Osteoblast (primary cell): ENCODE data around the gene VOPP1. TPM values are rescaled to one million over a fixed set of nuclear protein-coding genes. Genes with fewer than 3 reads are reported as not detected.

Experiments used
- DNase-seq: peaks from one replicate; pipeline ENCODE4 v3.0.0; 2011; ENCODE audit warnings: low spot score, mixed read lengths; ENCODE audit not compliant: insufficient read length; ENCODE audit errors: missing footprints
- H2AFZ ChIP-seq: 2 replicates; pipeline ENCODE4 v1.6.0; 2011; ENCODE audit warnings: mild to moderate bottlenecking, low read length
- H3K27ac ChIP-seq: 2 replicates; pipeline ENCODE4 v1.5.1; 2011; ENCODE audit warnings: mild to moderate bottlenecking, low read depth, low read length, moderate library complexity
- H3K27me3 ChIP-seq: 2 replicates; pipeline ENCODE4 v1.6.0; 2012; ENCODE audit warnings: mild to moderate bottlenecking, control low read depth, inconsistent platforms, low read length, moderate library complexity; ENCODE audit not compliant: insufficient read depth
- H3K36me3 ChIP-seq: 2 replicates; pipeline ENCODE4 v1.5.1; 2011; ENCODE audit warnings: mild to moderate bottlenecking, low read length, control low read depth, moderate library complexity; ENCODE audit not compliant: insufficient read depth
- H3K4me1 ChIP-seq: 2 replicates; pipeline ENCODE4 v1.5.1; 2011; ENCODE audit warnings: mild to moderate bottlenecking, low read length, control low read depth, moderate library complexity; ENCODE audit not compliant: insufficient read depth
- H3K4me2 ChIP-seq: 2 replicates; pipeline ENCODE4 v1.6.0; 2011; ENCODE audit warnings: mild to moderate bottlenecking, low read length; ENCODE audit not compliant: insufficient read depth
- H3K4me3 ChIP-seq: fragments of 200-600 bp; sonication (generic); 3 replicates; pipeline ENCODE4 v1.5.1; 2012; ENCODE audit warnings: mild to moderate bottlenecking, low read length, inconsistent platforms; ENCODE audit not compliant: insufficient read depth
- H3K79me2 ChIP-seq: 2 replicates; pipeline ENCODE4 v1.6.0; 2012; ENCODE audit warnings: mild to moderate bottlenecking, low read length, control low read depth, inconsistent platforms; ENCODE audit not compliant: insufficient read depth
- H3K9me3 ChIP-seq: 2 replicates; pipeline ENCODE4 v1.5.1; 2011; ENCODE audit warnings: low read depth, low read length, control low read depth
- H4K20me1 ChIP-seq: 2 replicates; pipeline ENCODE4 v1.6.0; 2012; ENCODE audit warnings: mild to moderate bottlenecking, low read length, control low read depth; ENCODE audit not compliant: insufficient read depth
- total RNA-seq: library from RNA; depleted of rRNA; stranded (reverse); fragments of >200 nt; gene quantifications from 2 replicates; pipeline ENCODE4 v1.2.3, GENCODE V29; 2012
- TF ChIP-seq, protein P1 (sequence below): IDR thresholded peaks from 2 replicates; pipeline ENCODE4 v1.5.1; 2011; ENCODE audit warnings: mild to moderate bottlenecking, low read depth, low read length, moderate library complexity; ENCODE audit errors: extremely low read depth

The VOPP1 gene
- total RNA-seq, 1 donor = 74.6 TPM

GRCh38 chr7:55444786-55445185 lies 127.5 kb downstream of the VOPP1 start:
- no peak overlapping the region for H2AFZ ChIP-seq

DNA sequence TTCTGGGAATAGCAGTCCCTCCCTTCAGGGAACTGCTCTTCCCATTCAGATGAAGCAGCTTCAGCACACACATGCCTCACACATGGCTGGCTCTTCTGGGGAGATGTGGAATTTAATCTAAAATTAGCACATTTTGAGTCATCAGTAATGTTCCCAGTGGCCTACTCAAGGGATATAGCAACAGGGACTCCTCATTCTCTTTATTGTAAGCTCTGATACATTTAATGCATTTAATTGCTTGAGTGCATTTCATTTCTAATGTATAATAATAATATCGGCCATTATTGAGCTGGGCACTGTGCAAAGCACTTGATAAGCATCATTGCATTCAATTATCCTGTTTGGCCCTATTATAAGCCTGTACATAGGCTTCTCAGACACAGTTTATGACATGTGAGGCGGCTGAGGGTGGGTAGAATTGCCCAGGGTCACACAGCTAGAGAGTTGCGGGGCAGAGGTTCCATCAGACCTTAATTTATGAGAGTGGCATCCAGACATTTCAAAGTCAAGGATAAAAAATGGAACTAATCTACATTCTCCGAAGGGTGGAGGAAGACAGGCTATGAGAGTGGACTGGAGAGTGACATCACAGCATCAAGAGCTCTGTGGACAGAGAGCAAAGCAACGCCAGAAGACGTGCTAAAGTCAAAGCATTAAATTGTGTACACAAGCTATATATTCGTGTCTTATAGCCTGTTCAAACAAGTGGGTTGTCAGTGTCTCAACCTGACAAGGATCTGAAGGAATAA lies 130.4 kb downstream of the VOPP1 start:
- H3K36me3 ChIP-seq = no peaks in the 10 kb centered on the region
- H3K79me2 ChIP-seq = no peaks in the 10 kb centered on the region
- no peaks in the 10 kb centered on the region for H3K9me3 ChIP-seq
- H2AFZ ChIP-seq = no peak overlapping the region
- no peaks in the 10 kb centered on the region for H4K20me1 ChIP-seq
- peak; percentile 96 for DNase-seq
- peaks cover 10% of the 10 kb centered on the region for H3K4me1 ChIP-seq
- H3K27me3 ChIP-seq = no peaks in the 10 kb centered on the region
- H3K4me2 ChIP-seq = no peak overlapping the region
- peak overlapping the region; percentile 19 for H3K27ac ChIP-seq
- TF ChIP-seq, protein P1, sequence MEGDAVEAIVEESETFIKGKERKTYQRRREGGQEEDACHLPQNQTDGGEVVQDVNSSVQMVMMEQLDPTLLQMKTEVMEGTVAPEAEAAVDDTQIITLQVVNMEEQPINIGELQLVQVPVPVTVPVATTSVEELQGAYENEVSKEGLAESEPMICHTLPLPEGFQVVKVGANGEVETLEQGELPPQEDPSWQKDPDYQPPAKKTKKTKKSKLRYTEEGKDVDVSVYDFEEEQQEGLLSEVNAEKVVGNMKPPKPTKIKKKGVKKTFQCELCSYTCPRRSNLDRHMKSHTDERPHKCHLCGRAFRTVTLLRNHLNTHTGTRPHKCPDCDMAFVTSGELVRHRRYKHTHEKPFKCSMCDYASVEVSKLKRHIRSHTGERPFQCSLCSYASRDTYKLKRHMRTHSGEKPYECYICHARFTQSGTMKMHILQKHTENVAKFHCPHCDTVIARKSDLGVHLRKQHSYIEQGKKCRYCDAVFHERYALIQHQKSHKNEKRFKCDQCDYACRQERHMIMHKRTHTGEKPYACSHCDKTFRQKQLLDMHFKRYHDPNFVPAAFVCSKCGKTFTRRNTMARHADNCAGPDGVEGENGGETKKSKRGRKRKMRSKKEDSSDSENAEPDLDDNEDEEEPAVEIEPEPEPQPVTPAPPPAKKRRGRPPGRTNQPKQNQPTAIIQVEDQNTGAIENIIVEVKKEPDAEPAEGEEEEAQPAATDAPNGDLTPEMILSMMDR = no peak
- H3K4me3 ChIP-seq = no peak overlapping the region

More at GRCh38 chr7:55444786-55445185, 127.5 kb downstream of the VOPP1 start:
- Histone ChIP-seq H3K9me3 (no peaks in the 10 kb centered on the region), H4K20me1 (no peaks in the 10 kb centered on the region), H3K27ac (no peak overlapping the region), H3K36me3 (no peaks in the 10 kb centered on the region), H3K27me3 (no peaks in the 10 kb centered on the region), H3K4me1 (peaks cover 10% of the 10 kb centered on the region), H3K4me3 (no peak overlapping the region), H3K4me2 (no peak overlapping the region), H3K79me2 (no peaks in the 10 kb centered on the region)
- no peak for DNase-seq
- TF ChIP-seq, protein P1 = no peak

DNA sequence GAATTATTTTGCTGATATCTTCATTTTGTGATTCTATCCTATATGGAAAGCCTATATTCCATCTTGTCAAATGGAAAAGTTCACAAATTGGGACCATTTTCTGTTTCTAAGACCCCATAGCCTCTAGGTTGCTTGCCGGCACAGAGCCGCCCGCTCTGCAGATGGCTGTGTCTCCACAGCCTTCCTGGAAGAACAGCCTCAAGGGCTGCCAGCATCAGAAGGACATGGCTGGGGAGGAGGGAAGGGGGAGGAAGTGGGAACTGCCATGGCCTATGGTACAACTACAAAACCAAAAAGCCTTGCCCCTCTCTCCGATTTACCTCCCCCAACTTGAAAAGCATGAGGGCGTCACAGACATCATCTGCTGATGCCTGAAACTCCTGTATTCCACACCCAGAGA lies 131.3 kb downstream of the VOPP1 start:
- no peak overlapping the region for H2AFZ ChIP-seq
- no peaks in the 10 kb centered on the region for H3K9me3 ChIP-seq
- no peaks in the 10 kb centered on the region for H3K79me2 ChIP-seq
- no peaks in the 10 kb centered on the region for H4K20me1 ChIP-seq
- no peak overlapping the region for H3K4me3 ChIP-seq
- TF ChIP-seq, protein P1 = no peak
- H3K4me1 ChIP-seq = peaks cover 10% of the 10 kb centered on the region
- no peaks in the 10 kb centered on the region for H3K36me3 ChIP-seq
- no peak for DNase-seq
- no peak overlapping the region for H3K27ac ChIP-seq
- no peaks in the 10 kb centered on the region for H3K27me3 ChIP-seq
- H3K4me2 ChIP-seq = no peak overlapping the region

GRCh38 chr7:55440040-55440690 lies 132.1 kb downstream of the VOPP1 start:
- Histone ChIP-seq H3K27ac (no peak overlapping the region), H3K4me1 (peaks cover 10% of the 10 kb centered on the region), H3K36me3 (no peaks in the 10 kb centered on the region), H3K4me2 (no peak overlapping the region), H3K79me2 (no peaks in the 10 kb centered on the region), H3K4me3 (no peak overlapping the region), H2AFZ (no peak overlapping the region), H3K9me3 (no peaks in the 10 kb centered on the region), H4K20me1 (no peaks in the 10 kb centered on the region), H3K27me3 (no peaks in the 10 kb centered on the region)
- DNase-seq = no peak
- TF ChIP-seq, protein P1 = no peak
